Fibroblast of the aortic adventitia (primary cell): ENCODE data around the gene PPP4R4. TPM values are rescaled to one million over a fixed set of nuclear protein-coding genes. Genes with fewer than 3 reads are reported as not detected.

Source experiments
- DNase-seq: peaks from one replicate; pipeline ENCODE4 v3.0.0-alpha.2; 2010; ENCODE audit warnings: low read depth
- H3K4me3 ChIP-seq: 2 replicates; pipeline ENCODE4 v1.5.1; 2011; ENCODE audit warnings: low read depth, mild to moderate bottlenecking, control low read depth, low read length, moderate library complexity
- CTCF ChIP-seq: IDR thresholded peaks from 2 replicates; pipeline ENCODE4 v1.5.1; 2011; ENCODE audit warnings: mild to moderate bottlenecking, low read length, control low read depth, inconsistent platforms; ENCODE audit not compliant: insufficient read depth
- total RNA-seq: library from RNA; depleted of rRNA; stranded (reverse); fragments of >200 nt; gene quantifications from 2 replicates; pipeline ENCODE4 v1.2.3, GENCODE V29; 2012; ENCODE audit warnings: low replicate concordance

Gene PPP4R4
- total RNA-seq, 1 donor: 7.0 TPM

GRCh38 chr14:94128216-94128839 lies 45.8 kb upstream of the PPP4R4 start:
- DNase-seq: no peak
- peak overlapping the region; percentile 75 for H3K4me3 ChIP-seq
- TF ChIP-seq CTCF: no peak

- DNase-seq: peak; percentile 78
- TF ChIP-seq CTCF: peak; percentile 48
- H3K4me3 ChIP-seq: peak within 1 kb of the TSS; percentile 75
These were observed 44.9 kb upstream of the PPP4R4 start, which contains the start of gene IFI27L2 for GRCh38 chr14:94129111-94129757. Gene IFI27L2, minus strand, starts transcription at chr14:94129604. Its CDS starts 40 bp downstream, at chr14:94129564.

GRCh38 chr14:94129758-94130414 lies 44.2 kb upstream of the PPP4R4 start:
- peak overlapping the region; percentile 75 for H3K4me3 ChIP-seq
- DNase-seq: peak; percentile 65
- no peak for TF ChIP-seq CTCF

GRCh38 chr14:94132285-94132887 lies 41.7 kb upstream of the PPP4R4 start:
- peak; percentile 72 for TF ChIP-seq CTCF
- no peak overlapping the region for H3K4me3 ChIP-seq
- DNase-seq: peak; percentile 87

- H3K4me3 ChIP-seq: no peak overlapping the region
- DNase-seq: no peak
- no peak for TF ChIP-seq CTCF
These were observed 38.6 kb upstream of the PPP4R4 start for GRCh38 chr14:94135476-94135875.

- TF ChIP-seq CTCF: peak; percentile 99
- DNase-seq: peak; percentile 88
- peak overlapping the region; percentile 11 for H3K4me3 ChIP-seq
These were observed 37.4 kb upstream of the PPP4R4 start for GRCh38 chr14:94136575-94137331.
